Esophagus squamous epithelium (tissue), 4 donors: ENCODE data around the gene CNGA2.

Experiments
- CTCF ChIP-seq, 6 experiments: fragments of 450-650 bp in 4 of 6; fragments of 200-600 bp in 2 of 6; sonication (generic) in 2 of 6; IDR thresholded peaks; one replicate each; pipeline ENCODE4 v1.5.1; 2016 to 2019; ENCODE audit warnings: antibody characterized with exemption in 6 of 6, mild to moderate bottlenecking in 4 of 6, moderate library complexity in 4 of 6
- POLR2A ChIP-seq, 4 donors: fragments of 450-650 bp; IDR thresholded peaks; one replicate each; pipeline ENCODE4 v1.6.1; 2017; ENCODE audit warnings: antibody characterized with exemption in 4 of 4, mild to moderate bottlenecking in 4 of 4, moderate library complexity in 3 of 4

- TF ChIP-seq CTCF (IDR thresholded peaks at IDR 0.05) = no peak
- TF ChIP-seq POLR2A (IDR thresholded peaks at IDR 0.05) = no peak
Observed at GRCh38 chrX:151702026-151702714, 32.4 kb upstream of the CNGA2 start.
